GM12875 (cell line): ENCODE data around the gene NMB.
"Not testable (repeated sequence)": the region's sequence is repeated elsewhere in the genome, so short reads cannot be mapped to it uniquely, and the experiment has no call there.

Source experiments
- H3K4me3 ChIP-seq: one replicate; pipeline ENCODE4 v1.5.1; 2011; ENCODE audit warnings: low read depth, low read length, control low read depth
- TF ChIP-seq, protein P1 (sequence below): IDR thresholded peaks from 2 replicates; pipeline ENCODE4 v1.5.1; 2011; ENCODE audit warnings: low read depth, mild to moderate bottlenecking, control low read depth, inconsistent platforms, low read length, moderate library complexity, borderline replicate concordance; ENCODE audit not compliant: insufficient read depth

The NMB gene

DNA sequence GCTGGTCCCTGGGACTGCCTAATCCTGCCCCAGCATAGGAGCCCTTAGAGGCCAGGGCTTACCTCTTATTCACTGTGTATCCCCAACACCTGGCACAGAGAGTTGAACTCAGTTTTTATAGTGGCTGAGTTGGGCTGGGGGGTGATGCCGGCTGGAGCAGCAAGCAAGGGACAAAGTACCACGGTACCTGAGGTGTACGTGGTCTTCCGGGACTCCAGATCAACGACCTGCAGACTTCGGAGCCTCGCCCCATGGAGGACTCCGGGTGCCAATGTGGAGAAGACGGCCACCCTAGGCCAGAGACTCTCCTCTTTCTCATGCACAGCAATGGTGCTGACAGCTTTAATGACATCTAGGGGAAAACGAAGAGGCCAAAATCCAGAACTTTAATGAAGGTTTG, 12.0 kb downstream of the NMB start:
- TF ChIP-seq, protein P1, sequence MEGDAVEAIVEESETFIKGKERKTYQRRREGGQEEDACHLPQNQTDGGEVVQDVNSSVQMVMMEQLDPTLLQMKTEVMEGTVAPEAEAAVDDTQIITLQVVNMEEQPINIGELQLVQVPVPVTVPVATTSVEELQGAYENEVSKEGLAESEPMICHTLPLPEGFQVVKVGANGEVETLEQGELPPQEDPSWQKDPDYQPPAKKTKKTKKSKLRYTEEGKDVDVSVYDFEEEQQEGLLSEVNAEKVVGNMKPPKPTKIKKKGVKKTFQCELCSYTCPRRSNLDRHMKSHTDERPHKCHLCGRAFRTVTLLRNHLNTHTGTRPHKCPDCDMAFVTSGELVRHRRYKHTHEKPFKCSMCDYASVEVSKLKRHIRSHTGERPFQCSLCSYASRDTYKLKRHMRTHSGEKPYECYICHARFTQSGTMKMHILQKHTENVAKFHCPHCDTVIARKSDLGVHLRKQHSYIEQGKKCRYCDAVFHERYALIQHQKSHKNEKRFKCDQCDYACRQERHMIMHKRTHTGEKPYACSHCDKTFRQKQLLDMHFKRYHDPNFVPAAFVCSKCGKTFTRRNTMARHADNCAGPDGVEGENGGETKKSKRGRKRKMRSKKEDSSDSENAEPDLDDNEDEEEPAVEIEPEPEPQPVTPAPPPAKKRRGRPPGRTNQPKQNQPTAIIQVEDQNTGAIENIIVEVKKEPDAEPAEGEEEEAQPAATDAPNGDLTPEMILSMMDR = no peak
- H3K4me3 ChIP-seq = no peak overlapping the region

GRCh38 chr15:84645496-84645895, 12.5 kb downstream of the NMB start:
- TF ChIP-seq, protein P1 = no peak
- H3K4me3 ChIP-seq = no peak overlapping the region

GRCh38 chr15:84643838-84644237, 14.2 kb downstream of the NMB start:
- no peak overlapping the region for H3K4me3 ChIP-seq
- TF ChIP-seq, protein P1 = no peak

DNA sequence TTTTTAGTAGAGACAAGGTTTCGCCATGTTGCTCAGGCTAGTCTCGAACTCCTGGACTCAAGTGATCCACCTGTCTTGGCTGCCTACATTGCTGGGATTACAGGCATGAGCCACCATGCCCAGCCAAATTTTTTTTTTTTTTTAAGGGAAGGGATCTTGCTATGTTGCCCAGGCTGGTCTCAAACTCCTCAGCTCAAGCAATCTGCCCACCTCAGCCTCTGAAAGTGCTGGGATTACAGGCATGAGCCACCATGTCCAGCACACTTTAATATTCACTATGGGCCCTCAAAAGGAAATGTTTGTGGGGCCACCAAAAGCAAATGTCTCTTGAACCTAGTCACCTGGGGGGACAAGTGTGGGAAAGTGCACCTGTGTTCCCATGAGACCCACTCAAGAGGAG, 15.4 kb downstream of the NMB start:
- not testable (repeated sequence) for H3K4me3 ChIP-seq

DNA sequence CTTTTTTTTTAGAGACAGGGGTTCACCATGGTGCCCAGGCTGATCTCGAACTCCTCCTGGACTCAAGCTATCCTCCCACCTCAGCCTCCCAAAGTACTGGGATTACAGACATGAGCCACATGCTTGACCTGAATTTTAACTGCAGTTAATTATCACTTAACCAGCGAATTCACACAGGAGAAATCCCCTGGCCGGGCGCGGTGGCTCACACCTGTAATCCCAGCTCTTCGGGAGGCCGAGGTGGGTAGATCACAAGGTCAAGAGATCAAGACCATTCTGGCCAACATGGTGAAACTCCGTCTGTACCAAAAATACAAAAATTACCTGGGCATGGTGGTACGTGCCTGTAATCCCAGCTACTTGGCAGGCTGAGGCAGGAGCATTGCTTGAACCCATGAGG, 16.1 kb downstream of the NMB start:
- H3K4me3 ChIP-seq = not testable (repeated sequence)

GRCh38 chr15:84638103-84638502, 19.9 kb downstream of the NMB start:
- TF ChIP-seq, protein P1 = no peak
- H3K4me3 ChIP-seq = no peak overlapping the region

DNA sequence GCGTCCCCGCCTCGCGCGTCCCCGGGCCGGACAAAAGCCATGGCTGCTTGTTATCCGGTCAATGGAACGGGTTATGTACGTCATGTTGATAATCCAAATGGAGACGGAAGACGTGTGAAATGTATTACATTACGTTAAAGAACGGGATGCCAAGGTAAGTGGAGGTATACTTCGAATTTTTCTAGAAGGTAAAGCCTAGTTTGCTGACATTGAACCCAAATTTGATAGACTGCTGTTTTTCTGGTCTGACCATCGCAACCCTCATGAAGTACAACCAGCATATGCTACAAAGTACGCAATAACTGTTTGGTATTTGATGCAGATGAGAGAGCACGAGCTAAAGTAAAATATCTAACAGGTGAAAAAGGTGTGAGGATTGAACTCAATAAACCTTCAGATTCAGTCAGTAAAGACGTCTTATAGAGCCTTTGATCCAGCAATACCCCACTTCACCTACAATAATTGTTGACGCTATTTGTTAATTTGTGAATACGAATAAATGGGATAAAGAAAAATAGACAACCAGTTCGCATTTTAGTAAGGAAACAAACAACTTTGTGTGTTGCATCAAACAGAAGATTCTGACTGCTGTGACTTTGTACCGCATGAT, 23.7 kb downstream of the NMB start:
- peak overlapping the region; percentile 62 for H3K4me3 ChIP-seq
- TF ChIP-seq, protein P1 = no peak

DNA sequence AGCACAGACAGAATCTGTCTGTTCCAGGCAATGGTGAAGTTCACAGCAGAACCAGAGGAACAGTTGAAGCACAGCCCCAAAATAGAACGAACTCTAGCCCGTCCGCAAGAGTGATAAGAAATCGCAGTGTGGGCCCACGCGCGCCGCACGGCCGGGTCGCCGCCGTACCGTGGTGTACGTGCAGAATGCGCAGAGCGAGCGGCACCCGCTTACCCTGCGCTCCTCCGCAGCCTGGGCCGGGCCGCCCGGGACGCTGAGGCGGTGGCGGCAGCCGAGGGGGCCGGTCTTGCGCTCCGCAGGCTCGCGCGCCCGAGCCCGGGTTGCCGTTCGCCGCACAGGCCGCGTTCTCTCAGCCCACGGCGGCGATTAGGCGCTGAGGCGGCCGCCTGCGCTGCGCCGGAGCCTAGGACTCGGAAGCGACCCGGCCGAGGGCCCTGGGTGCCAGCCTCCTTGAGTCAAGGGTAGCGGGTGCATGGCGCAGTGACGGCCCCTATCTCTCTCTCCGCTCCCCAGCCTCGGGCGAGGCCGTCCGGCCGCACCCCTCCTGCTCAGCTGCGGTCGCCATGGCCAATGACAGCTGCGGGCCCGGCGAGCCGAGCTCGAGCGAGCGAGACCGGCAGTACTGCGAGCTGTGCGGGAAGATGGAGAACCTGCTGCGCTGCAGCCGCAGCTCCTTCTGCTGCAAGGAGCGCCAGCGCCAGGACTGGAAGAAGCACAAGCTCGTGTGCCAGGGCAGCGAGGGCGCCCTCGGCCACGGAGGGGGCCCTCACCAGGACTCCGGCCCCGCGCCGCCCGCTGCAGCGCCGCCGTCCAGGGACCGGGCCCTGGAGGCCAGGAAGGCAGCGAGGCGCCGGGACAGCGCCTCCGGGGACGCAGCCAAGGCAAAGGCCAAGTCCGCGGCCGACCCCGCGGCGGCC, 24.4 kb downstream of the NMB start:
- TF ChIP-seq, protein P1 = 0 out of 2 replicates have a peak, but pooled peaks have one; percentile 1
- H3K4me3 ChIP-seq = peak overlapping the region; percentile 62
